ENCODE data around the gene POLD4. TPM values are rescaled to one million over a fixed set of nuclear protein-coding genes. Genes with fewer than 3 reads are reported as not detected.

The POLD4 gene
- total and polyA plus RNA-seq, 2 of the 13 experiments (the other 11 are each of a cell fraction or from before 2014, with no cell fraction given), result 10.5 to 27.4 TPM

GRCh38 chr11:67365736-67366444 lies 12.5 kb upstream of the POLD4 start (continued):
- TF ChIP-seq ZNF333 (CRISPR knock-in tag; IDR thresholded peaks at IDR 0.05; ENCODE audit: borderline replicate concordance), result no peak
- no peak for TF ChIP-seq RBAK (CRISPR knock-in tag; IDR thresholded peaks at IDR 0.05)
- no peak for TF ChIP-seq ZNF296 (CRISPR knock-in tag; conservative IDR thresholded peaks at IDR 0.05)
- no peak for TF ChIP-seq KDM5A (IDR thresholded peaks at IDR 0.05; ENCODE audit: borderline replicate concordance, low read length)
- TF ChIP-seq ZNF44 (CRISPR knock-in tag; IDR thresholded peaks at IDR 0.05), result no peak
- no peak for TF ChIP-seq KDM3A (CRISPR knock-in tag; IDR thresholded peaks at IDR 0.05; ENCODE audit: low read depth)

- no peak overlapping the region for H3K27ac ChIP-seq (ENCODE audit: extremely low read length, insufficient read depth, low read length)
- H3K9me3 ChIP-seq (ENCODE audit: low read length), result no peaks in the 10 kb centered on the region
- in situ Hi-C loops (cut with HindIII; ENCODE audit: extremely low pct_ligation_motif_present, low pct_unique_long_range_greater_than_20kb) (no loop called here), intact Hi-C loops (cut with micrococcal nuclease; ENCODE audit: unreplicated experiment) (no loop called here)
- no peak overlapping the region for H2AFZ ChIP-seq (ENCODE audit: low read length)
- no peak overlapping the region for H3K9ac ChIP-seq (ENCODE audit: insufficient read depth, low read depth, low read length)
- H3K4me1 ChIP-seq (ENCODE audit: insufficient read depth, low read length), result no peaks in the 10 kb centered on the region
- CTCF ChIA-PET (ENCODE audit: low intra/inter-chr PET ratio, low total read pairs), result no interaction called here
- DNase-seq (ENCODE audit: low spot score), result no peak
- no peaks in the 10 kb centered on the region for H3K36me3 ChIP-seq (replicated peaks in 1 of 2; ENCODE audit: control insufficient read depth in 1 of 2, insufficient read depth in 2 of 2, low read length in 2 of 2)
- 82% methylated on average over 6 of the region's 24 CpGs for WGBS (ENCODE audit: low lambda C conversion rate)
- no TSS peak for BruUV-seq (replicated peaks)
- no peak overlapping the region for H3K4me3 ChIP-seq (replicated peaks in 1 of 3; ENCODE audit: insufficient read depth in 1 of 3, low read depth in 2 of 3, low read length in 3 of 3)
- H3K4me2 ChIP-seq (ENCODE audit: low read depth, low read length), result no peak overlapping the region
- no peaks in the 10 kb centered on the region for H3K27me3 ChIP-seq (ENCODE audit: control insufficient read depth in 1 of 2, insufficient read depth in 2 of 2, low read length in 2 of 2)
- no peaks in the 10 kb centered on the region for H3K79me2 ChIP-seq (ENCODE audit: insufficient read depth, low read length)
- FAIRE-seq, result no peak
- no peaks in the 10 kb centered on the region for H4K20me1 ChIP-seq (ENCODE audit: insufficient read depth, low read length)
- no peak for ATAC-seq
- POLR2A ChIA-PET, result no interaction called here
- TF ChIP-seq ZNF446 (CRISPR knock-in tag; IDR thresholded peaks at IDR 0.05), result no peak
- TF ChIP-seq SMARCC2 (IDR thresholded peaks at IDR 0.05), result no peak
- TF ChIP-seq MTF1 (CRISPR knock-in tag; IDR thresholded peaks at IDR 0.05), result no peak
- no peak for TF ChIP-seq GZF1 (CRISPR knock-in tag; IDR thresholded peaks at IDR 0.05)
- TF ChIP-seq NFE2 (CRISPR knock-in tag; IDR thresholded peaks at IDR 0.05), result no peak
- TF ChIP-seq ZNF230 (CRISPR knock-in tag; IDR thresholded peaks at IDR 0.05), result no peak
- TF ChIP-seq GPN1 (CRISPR knock-in tag; IDR thresholded peaks at IDR 0.05; ENCODE audit: borderline replicate concordance), result no peak
- TF ChIP-seq SMARCE1 (IDR thresholded peaks at IDR 0.05; ENCODE audit: borderline replicate concordance), result no peak
- TF ChIP-seq NONO (IDR thresholded peaks at IDR 0.05), result no peak
- no peak for TF ChIP-seq NONO (CRISPR knock-in tag; conservative IDR thresholded peaks at IDR 0.05)
- no peak for TF ChIP-seq ZNF619 (CRISPR knock-in tag; IDR thresholded peaks at IDR 0.05)
- no peak for TF ChIP-seq MTA1 (CRISPR knock-in tag; IDR thresholded peaks at IDR 0.05; ENCODE audit: borderline replicate concordance)
- TF ChIP-seq FOXK2 (IDR thresholded peaks at IDR 0.05), result no peak
- no peak for TF ChIP-seq ZNF326 (CRISPR knock-in tag; IDR thresholded peaks at IDR 0.05; ENCODE audit: borderline replicate concordance)
- no peak for TF ChIP-seq HOMEZ (CRISPR knock-in tag; IDR thresholded peaks at IDR 0.05; ENCODE audit: low read depth)
- no peak for TF ChIP-seq CCAR2 (optimal IDR thresholded peaks at IDR 0.05; ENCODE audit: low read depth, low read length)
- no peak for TF ChIP-seq ZNF3 (CRISPR knock-in tag; IDR thresholded peaks at IDR 0.05)
- no peak for TF ChIP-seq ZMYM2 (CRISPR knock-in tag; IDR thresholded peaks at IDR 0.05)
Observed at GRCh38 chr11:67364783-67365722, 11.7 kb upstream of the POLD4 start.
